Measurements from ENCODE around the gene CCDC28B. TPM values are rescaled to one million over a fixed set of nuclear protein-coding genes. Genes with fewer than 3 reads are reported as not detected.

The CCDC28B gene
- total and polyA plus RNA-seq, 2 of the 13 experiments (the other 11 are each of a cell fraction or from before 2014, with no cell fraction given): 2.6 to 3.5 TPM

DNA sequence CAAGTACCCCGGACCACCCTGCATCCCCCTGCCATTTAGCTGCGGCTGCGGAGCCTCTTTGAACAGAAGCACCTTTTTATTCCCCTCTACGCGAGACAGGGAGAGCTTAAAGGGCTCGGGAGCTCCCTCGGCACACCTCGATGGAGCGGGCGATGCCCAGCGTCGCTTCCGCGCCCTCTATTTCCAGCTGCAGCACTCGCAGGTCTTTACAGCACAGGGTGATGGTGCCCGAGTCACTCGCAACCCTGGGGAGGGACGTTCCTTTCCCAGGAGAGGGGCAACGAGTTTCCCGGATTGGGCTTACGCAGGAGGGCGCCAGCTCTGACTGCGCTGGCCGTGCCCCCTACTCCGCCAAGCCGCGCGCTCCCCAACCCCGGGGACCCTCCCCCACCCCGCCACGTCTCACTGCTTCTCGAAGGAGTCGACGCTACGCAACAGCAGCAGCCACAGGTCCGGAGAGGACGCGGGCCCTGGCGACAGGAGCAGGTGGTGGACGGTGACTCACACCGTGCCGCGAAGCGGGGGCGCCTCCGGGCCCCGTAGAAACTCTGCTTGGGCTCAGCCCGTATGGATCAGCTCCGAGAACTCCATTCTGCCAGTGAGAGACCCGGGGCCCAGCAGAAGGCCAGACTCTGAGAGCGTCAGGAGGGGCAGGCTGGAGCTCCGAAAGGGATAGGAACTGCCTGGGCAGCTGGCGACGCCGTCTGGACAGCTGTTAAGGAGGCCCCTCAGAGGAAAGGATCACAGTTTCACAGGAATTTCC lies 40.8 kb downstream of the CCDC28B start (continued):
- TF ChIP-seq, protein P1, sequence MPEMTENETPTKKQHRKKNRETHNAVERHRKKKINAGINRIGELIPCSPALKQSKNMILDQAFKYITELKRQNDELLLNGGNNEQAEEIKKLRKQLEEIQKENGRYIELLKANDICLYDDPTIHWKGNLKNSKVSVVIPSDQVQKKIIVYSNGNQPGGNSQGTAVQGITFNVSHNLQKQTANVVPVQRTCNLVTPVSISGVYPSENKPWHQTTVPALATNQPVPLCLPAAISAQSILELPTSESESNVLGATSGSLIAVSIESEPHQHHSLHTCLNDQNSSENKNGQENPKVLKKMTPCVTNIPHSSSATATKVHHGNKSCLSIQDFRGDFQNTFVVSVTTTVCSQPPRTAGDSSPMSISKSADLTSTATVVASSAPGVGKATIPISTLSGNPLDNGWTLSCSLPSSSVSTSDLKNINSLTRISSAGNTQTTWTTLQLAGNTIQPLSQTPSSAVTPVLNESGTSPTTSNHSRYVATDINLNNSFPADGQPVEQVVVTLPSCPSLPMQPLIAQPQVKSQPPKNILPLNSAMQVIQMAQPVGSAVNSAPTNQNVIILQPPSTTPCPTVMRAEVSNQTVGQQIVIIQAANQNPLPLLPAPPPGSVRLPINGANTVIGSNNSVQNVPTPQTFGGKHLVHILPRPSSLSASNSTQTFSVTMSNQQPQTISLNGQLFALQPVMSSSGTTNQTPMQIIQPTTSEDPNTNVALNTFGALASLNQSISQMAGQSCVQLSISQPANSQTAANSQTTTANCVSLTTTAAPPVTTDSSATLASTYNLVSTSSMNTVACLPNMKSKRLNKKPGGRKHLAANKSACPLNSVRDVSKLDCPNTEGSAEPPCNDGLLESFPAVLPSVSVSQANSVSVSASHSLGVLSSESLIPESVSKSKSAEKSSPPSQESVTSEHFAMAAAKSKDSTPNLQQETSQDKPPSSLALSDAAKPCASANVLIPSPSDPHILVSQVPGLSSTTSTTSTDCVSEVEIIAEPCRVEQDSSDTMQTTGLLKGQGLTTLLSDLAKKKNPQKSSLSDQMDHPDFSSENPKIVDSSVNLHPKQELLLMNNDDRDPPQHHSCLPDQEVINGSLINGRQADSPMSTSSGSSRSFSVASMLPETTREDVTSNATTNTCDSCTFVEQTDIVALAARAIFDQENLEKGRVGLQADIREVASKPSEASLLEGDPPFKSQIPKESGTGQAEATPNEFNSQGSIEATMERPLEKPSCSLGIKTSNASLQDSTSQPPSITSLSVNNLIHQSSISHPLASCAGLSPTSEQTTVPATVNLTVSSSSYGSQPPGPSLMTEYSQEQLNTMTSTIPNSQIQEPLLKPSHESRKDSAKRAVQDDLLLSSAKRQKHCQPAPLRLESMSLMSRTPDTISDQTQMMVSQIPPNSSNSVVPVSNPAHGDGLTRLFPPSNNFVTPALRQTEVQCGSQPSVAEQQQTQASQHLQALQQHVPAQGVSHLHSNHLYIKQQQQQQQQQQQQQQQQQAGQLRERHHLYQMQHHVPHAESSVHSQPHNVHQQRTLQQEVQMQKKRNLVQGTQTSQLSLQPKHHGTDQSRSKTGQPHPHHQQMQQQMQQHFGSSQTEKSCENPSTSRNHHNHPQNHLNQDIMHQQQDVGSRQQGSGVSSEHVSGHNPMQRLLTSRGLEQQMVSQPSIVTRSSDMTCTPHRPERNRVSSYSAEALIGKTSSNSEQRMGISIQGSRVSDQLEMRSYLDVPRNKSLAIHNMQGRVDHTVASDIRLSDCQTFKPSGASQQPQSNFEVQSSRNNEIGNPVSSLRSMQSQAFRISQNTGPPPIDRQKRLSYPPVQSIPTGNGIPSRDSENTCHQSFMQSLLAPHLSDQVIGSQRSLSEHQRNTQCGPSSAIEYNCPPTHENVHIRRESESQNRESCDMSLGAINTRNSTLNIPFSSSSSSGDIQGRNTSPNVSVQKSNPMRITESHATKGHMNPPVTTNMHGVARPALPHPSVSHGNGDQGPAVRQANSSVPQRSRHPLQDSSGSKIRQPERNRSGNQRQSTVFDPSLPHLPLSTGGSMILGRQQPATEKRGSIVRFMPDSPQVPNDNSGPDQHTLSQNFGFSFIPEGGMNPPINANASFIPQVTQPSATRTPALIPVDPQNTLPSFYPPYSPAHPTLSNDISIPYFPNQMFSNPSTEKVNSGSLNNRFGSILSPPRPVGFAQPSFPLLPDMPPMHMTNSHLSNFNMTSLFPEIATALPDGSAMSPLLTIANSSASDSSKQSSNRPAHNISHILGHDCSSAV (CRISPR knock-in tag; IDR thresholded peaks at IDR 0.05; ENCODE audit: borderline replicate concordance): no peak
- no peak for TF ChIP-seq CHD2 (IDR thresholded peaks at IDR 0.05; ENCODE audit: low read depth, low read length)
- TF ChIP-seq ATF3 (CRISPR knock-in tag; IDR thresholded peaks at IDR 0.05): peak; percentile 43; the same call in 1 of the 2 replicates
- no peak for TF ChIP-seq SIX4 (CRISPR knock-in tag; IDR thresholded peaks at IDR 0.05)
- TF ChIP-seq TRIM24 (CRISPR knock-in tag; IDR thresholded peaks at IDR 0.05): no peak
- TF ChIP-seq ZMAT5 (CRISPR knock-in tag; IDR thresholded peaks at IDR 0.05; ENCODE audit: borderline replicate concordance, low read depth): no peak
- no peak for TF ChIP-seq DPF2 (CRISPR knock-in tag; IDR thresholded peaks at IDR 0.05; ENCODE audit: borderline replicate concordance, low read depth)
- TF ChIP-seq MIER2 (CRISPR knock-in tag; IDR thresholded peaks at IDR 0.05): 0 out of 2 replicates have a peak, but pooled peaks have one; percentile 35
- TF ChIP-seq HNRNPH1 (optimal IDR thresholded peaks at IDR 0.05; ENCODE audit: low read depth, low read length): no peak
- 0 out of 4 replicates have a peak, but pooled peaks of 1 of the 2 experiments have one; percentile 40 for TF ChIP-seq KLF16 (CRISPR knock-in tag; IDR thresholded peaks at IDR 0.05)
- TF ChIP-seq, protein P2, sequence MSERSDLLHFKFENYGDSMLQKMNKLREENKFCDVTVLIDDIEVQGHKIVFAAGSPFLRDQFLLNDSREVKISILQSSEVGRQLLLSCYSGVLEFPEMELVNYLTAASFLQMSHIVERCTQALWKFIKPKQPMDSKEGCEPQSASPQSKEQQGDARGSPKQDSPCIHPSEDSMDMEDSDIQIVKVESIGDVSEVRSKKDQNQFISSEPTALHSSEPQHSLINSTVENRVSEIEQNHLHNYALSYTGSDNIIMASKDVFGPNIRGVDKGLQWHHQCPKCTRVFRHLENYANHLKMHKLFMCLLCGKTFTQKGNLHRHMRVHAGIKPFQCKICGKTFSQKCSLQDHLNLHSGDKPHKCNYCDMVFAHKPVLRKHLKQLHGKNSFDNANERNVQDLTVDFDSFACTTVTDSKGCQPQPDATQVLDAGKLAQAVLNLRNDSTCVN (CRISPR knock-in tag; IDR thresholded peaks at IDR 0.05; ENCODE audit: borderline replicate concordance): no peak
- TF ChIP-seq ZNF256 (CRISPR knock-in tag; conservative IDR thresholded peaks at IDR 0.05): 0 out of 2 replicates have a peak, but pooled peaks have one; percentile 28
- TF ChIP-seq ZNF232 (CRISPR knock-in tag; IDR thresholded peaks at IDR 0.05; ENCODE audit: borderline replicate concordance): 0 out of 2 replicates have a peak, but pooled peaks have one; percentile 67
- peak; percentile 61 for TF ChIP-seq XRCC5 (optimal IDR thresholded peaks at IDR 0.05; ENCODE audit: low read length)
- no peak for TF ChIP-seq ZBTB8A (CRISPR knock-in tag; IDR thresholded peaks at IDR 0.05; ENCODE audit: borderline replicate concordance, low read depth)
- no peak for TF ChIP-seq MTF2 (CRISPR knock-in tag; IDR thresholded peaks at IDR 0.05; ENCODE audit: borderline replicate concordance)
